GM15510 (cell line): ENCODE measurements around the gene COL19A1.

ENCODE experiments used
- POLR2A ChIP-seq: IDR thresholded peaks from 3 replicates; pipeline ENCODE4 v1.6.1; 2011; ENCODE audit warnings: borderline replicate concordance; ENCODE audit not compliant: insufficient read length; ENCODE audit errors: extremely low read depth

The COL19A1 gene

DNA sequence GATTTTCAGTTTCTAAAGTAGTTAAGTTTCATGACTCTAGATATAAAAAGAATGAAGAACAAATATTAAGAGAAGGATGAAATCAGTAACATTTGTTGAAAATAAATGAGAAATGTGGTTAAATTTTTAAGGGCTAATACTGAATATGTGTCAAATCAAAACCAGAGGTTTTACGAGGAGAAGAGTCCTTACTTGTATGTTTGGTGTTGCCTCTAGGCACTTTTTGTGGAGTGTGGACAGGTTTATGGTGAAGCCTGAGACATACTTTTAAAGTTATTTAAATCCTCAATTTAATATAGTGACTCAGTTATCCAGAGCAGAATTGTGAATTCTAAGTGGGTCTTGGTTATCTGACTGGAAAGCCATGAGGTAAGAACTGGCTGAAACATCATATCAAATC, 68.7 kb downstream of the COL19A1 start:
- no peak for TF ChIP-seq POLR2A

DNA sequence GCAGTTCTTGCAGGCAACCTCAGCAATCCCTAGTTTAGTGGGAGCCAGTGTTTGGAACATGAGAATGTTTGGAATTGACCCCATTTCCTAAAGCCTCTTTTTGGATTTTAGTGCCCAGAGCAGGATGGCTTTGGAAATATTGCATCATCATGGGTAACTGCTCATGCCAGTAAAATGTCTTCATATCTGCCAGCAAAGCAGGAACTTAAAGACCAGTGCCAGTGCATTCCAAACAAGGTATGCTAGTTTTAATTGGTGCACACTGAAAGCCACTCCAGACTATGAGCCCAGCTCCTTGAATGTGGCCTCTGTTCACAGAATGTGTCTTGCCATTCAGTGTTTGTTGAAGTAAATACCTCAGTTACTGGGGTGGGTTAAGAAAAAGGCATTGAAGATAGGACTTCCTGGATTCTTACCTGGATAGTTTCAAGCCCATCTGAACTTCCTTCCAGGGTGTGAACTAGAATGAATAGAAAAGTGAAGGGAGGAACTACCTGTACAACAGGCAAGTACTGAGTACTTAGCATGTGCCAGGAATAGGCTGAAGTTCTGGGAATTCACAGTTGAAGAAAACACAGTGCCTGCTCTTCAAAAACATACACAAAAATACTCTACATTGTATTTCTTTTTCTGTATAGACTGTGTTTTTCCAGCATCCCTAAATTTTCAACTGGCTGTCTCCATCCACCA, 70.5 kb downstream of the COL19A1 start:
- TF ChIP-seq POLR2A, result no peak

- no peak for TF ChIP-seq POLR2A
Measured at GRCh38 chr6:69937402-69938136, 71.2 kb downstream of the COL19A1 start.

GRCh38 chr6:69942485-69942884, 76.1 kb downstream of the COL19A1 start:
- no peak for TF ChIP-seq POLR2A

GRCh38 chr6:69945192-69945591, 78.8 kb downstream of the COL19A1 start:
- TF ChIP-seq POLR2A, result no peak

DNA sequence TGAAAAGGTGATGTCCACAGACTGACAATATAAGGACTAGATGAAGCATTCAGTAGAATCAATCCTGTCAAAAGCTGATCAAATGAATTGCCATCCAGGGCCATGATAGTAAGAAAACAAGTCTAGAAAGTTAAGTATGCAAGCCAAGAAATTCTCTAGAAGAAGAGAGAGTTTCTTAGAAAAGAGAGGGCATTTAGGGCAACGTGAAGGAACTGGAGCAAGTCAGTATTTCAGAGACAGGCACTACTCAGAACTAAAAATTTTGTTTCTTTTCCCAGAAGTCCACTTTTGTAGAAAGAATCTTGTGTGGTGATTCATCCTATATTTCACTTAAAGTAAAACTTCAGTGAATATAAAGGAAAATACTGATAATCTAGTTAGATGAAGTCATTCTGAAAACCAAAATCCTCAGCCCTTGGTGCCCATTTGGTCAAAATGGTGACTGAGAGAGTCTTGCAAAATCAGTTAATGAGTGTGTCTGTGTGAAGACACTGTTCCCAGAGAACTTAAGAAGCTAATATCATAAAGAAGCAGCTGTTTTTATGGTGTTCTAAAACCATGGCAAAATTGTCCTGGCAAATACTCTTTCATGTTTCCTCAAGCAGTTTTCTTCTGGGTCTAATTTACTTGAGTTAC, 82.2 kb downstream of the COL19A1 start:
- TF ChIP-seq POLR2A, result no peak

GRCh38 chr6:69953491-69953890, 87.1 kb downstream of the COL19A1 start:
- TF ChIP-seq POLR2A, result no peak

DNA sequence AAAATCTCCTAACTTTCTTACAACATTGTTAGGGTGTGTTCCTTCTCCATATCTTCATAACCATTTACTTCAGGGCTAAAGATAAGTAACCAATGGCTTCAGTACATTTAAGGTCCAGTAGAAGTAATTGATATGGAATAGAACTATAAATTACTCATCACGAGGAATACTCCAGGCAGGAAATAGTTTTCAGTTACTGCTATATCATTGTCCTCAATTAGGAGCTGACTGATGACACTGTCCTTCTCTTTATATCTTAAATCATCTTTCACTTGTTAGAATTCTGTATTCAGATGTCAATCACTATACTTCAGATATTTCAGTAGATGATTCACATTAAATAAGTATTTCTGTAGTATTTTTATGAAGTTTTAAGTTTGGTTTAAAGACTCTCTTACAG, 88.4 kb downstream of the COL19A1 start:
- TF ChIP-seq POLR2A, result no peak

GRCh38 chr6:69957985-69958559, 91.7 kb downstream of the COL19A1 start:
- TF ChIP-seq POLR2A, result no peak

DNA sequence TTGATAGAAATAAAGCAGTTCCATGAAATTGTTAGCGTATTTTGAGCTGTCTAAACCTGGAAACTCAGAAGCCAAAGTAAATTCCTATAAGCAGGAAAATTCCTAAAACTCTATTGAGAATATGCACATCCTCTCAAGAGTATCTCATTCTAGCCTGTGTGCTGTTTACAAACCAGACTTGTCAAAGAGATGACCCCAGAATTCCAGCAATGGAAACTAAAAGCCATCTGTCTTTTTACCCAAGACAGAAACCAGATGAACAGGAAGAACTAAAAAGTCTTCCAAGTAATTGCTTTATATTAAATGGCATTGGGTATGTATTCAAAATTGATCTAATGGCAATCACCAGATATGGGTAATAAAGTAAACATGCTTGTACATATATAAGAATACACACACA, 92.6 kb downstream of the COL19A1 start:
- TF ChIP-seq POLR2A, result no peak

- no peak for TF ChIP-seq POLR2A
Measured at GRCh38 chr6:69973138-69973537, 106.8 kb downstream of the COL19A1 start.

DNA sequence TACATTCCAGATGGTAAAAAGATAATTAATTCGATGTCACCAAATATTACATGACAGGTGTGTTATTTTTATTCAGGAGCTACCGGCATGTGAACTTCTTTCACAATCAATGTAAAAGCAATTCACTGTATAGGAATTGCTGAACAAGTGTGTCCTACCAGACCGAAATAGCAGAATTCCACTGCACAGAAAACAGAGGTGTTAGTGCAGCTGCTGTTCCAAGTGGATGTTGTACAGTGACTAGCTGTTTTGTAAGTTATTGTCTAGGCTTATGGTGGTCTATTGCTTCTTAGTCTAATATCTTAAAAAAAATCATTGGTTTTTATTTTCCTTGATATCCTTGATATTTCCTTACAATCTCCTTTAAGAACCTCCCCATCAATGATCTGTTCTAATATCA, 107.4 kb downstream of the COL19A1 start:
- TF ChIP-seq POLR2A, result no peak

DNA sequence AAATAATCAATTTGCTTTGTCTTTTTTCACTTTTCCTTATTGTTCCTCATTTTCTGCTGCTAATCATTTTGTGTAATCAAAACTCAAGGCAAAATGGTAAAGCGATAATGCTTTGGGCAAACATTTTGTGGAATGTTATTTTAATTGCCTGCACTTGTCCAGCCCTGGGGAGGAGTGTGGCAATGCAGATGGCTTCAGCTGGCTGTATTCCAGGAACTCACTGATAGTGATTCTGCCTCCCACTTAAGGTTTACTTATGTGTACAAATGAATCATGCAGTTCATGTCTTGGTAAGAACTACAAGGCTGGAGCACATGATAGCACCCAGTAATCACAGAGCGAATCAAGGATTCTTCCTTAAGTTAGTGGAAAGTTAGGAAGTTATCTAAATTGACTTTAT, 107.8 kb downstream of the COL19A1 start:
- no peak for TF ChIP-seq POLR2A

- TF ChIP-seq POLR2A, result no peak
Measured at GRCh38 chr6:69976591-69977090, 110.3 kb downstream of the COL19A1 start.

DNA sequence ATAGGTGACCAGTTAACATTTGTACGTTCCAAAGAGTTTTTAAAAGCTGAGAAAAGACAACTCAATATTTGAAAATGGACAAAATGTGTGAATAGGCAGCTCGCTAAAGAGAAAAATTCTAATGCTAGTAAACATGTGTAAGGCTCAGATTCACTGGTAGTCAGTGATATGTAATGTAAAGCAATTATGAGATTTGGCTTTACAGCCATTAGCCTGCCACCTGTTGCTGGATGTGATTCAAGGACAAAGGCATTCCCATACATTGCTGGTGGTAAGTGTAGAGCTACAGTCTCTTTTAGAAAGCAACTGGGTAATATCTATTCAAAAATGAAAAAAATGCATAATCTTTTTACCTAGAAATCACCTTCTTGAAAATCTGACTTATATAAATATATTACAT, 114.3 kb downstream of the COL19A1 start:
- TF ChIP-seq POLR2A, result no peak

GRCh38 chr6:69984506-69984905, 118.2 kb downstream of the COL19A1 start:
- no peak for TF ChIP-seq POLR2A

DNA sequence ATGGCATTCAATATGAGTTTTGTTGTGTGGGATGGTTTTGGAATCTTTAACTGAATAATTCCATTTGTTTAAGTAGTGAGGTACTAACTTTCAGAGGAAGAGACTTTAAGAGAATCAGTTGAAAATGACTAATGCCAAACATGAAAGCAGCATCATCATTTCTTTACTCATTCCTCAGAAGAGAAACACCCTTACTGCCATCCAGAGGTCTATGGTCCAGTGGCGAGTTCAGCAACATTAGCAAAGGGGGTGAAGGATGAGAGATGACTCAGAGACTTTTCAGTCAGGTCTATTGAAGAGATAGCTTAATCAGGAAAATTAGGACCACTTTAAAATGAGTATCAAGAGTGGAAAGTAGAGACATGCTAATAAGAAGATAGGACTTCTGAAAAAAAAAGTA, 118.8 kb downstream of the COL19A1 start:
- TF ChIP-seq POLR2A, result no peak
